M059J (cell line): ENCODE results near the gene RFPL2. TPM values are rescaled to one million over a fixed set of nuclear protein-coding genes. Genes with fewer than 3 reads are reported as not detected.
"Not testable (repeated sequence)": the region's sequence is repeated elsewhere in the genome, so short reads cannot be mapped to it uniquely, and the experiment has no call there.

Source experiments
- DNase-seq: peaks from one replicate; pipeline ENCODE4 v3.0.0-alpha.2; 2012; ENCODE audit warnings: low read depth
- total RNA-seq: library from RNA; depleted of rRNA; stranded (reverse); fragments of >200 nt; shearing (Covaris generic); gene quantifications from 2 replicates; pipeline ENCODE4 v1.2.3, GENCODE V29; 2014; rRNA removed

RFPL2 gene
- total RNA-seq, 1 experiment from 2014 or later: not detected

- no peak for DNase-seq
Observed at GRCh38 chr22:32164075-32164860, 40.6 kb downstream of the RFPL2 start.

DNA sequence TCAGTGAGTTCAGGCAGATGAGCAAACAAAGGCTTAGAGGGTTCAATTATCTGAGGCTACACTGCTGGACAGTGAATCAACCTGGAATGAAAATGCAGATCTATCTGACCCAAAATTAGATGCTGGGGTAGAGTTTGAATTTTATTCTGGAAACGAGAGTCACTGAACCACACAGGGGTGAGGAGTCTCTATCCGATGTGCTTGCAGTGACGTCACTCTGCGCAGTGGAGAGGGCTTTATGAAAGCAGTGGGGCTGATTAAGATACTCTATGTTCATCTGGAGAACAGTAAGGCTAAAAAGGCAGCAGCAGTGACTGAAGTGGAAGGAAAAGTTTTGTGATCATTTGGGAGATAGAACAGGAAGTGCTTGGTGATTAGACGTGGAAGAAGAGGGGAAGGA lies 44.5 kb downstream of the RFPL2 start:
- DNase-seq: not testable (repeated sequence)

- no peak for DNase-seq
Observed at GRCh38 chr22:32158712-32159533, 46.0 kb downstream of the RFPL2 start, which contains the start of gene C22orf42. Gene C22orf42 (minus strand): TSS chr22:32159303. CDS start chr22:32159215, 88 bp downstream.

GRCh38 chr22:32157632-32158031 lies 47.2 kb downstream of the RFPL2 start:
- DNase-seq: not testable (repeated sequence)

GRCh38 chr22:32154727-32155126 lies 50.1 kb downstream of the RFPL2 start:
- not testable (repeated sequence) for DNase-seq

DNA sequence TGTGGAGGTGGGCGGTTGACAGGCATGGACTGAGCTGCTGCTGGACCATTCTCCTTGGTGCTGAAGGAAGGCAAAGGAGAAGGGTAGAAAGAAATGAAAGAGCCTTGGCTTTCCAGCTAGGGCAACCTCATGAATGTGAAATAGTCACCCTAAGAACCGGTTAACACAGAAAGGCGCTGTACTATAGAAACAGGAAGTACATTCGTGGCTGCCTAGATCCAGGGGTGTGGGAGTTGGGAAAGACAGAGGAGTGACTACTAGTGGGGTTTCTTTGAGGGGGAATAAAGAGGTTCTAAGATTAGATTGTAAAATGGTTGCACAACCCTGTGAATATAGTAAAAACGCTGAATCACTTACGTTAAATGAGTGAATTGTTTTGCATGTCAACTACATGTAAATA lies 53.2 kb downstream of the RFPL2 start:
- not testable (repeated sequence) for DNase-seq

- not testable (repeated sequence) for DNase-seq
Observed at GRCh38 chr22:32150647-32151046, 54.2 kb downstream of the RFPL2 start.

GRCh38 chr22:32148372-32148771 lies 56.5 kb downstream of the RFPL2 start:
- DNase-seq: not testable (repeated sequence)

- not testable (repeated sequence) for DNase-seq
Observed at GRCh38 chr22:32147128-32147527, 57.7 kb downstream of the RFPL2 start.

DNA sequence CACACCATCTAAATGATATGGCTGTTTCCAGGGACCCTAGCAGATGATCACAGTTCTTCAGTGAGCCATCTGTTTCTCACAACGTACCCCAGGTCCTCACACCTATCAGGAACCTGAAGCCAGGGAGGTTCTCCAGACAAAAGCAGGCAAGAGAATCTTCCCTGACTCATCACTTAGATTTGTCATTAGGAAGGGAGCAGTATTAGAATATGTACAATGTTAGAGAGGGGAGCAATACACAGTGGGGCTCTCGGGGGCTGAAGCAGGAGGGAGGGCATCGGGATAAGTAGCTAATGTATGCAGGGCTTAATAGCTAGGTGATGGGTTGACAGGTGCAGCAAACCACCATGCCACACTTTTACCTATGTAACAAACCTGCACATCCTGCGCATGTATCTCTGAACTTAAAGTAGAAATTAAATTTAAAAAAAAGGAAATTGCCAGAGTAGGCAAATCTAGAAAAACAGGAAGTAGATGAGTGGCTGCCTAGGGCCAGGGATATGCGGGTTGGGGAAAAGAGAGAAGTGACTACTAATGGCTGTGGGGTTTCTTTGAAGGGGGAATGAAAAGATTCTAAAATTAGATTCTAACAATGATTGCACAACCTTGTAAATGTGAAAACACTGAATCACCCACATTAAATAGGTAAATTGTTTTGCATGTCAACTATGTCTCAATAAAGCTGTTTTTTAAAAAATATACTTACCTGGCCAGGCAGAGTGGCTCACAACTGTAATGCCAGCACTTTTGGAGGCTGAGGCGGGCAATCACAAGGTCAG lies 60.2 kb downstream of the RFPL2 start:
- peak; percentile 10 for DNase-seq

DNA sequence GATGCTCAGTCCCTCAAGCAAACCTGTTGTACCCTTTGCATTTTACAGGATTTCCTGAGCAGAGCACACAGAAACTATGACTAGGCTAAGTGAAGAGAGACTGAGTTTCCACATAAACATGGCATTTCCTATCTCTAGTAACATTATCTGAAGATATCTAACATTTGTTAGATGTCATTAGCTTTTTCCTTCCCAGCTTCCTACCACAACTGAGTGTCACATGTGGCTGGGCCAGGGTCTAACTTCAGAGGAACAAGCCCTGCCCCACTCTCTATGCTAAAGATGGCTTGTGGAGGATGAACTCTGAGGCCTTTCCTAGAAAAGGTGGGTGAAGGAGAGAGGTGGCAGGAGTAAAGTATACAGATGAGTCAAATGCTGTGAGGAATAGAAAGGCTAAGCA lies 62.3 kb downstream of the RFPL2 start:
- DNase-seq: no peak

DNA sequence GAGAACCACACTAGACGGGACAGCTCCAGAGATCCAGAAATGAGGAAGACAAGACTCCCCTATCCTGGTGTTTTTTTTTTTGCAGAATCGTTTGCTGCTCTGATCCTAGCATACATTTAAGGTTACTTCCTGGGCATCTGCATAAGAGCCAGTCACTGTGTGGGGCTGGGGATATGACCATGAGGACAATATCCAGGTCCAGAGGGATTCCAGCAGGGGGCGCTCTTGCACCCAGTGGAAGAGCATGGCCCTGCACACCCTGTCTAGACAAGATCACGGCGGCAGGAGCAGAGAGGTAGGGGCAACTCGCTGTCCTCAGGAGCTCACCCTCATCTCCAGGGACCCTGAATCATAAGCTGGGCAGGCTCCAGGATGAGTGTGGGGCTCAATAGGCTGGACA lies 64.2 kb downstream of the RFPL2 start:
- DNase-seq: not testable (repeated sequence)

Other genes with a start within 250 kb of the RFPL2 start
- gene SLC5A1, start 161.8 kb downstream of the RFPL2 start, total RNA-seq: not detected in 2 replicates
- gene C22orf42, start 45.8 kb downstream of the RFPL2 start, total RNA-seq: not detected in 2 replicates
- not detected in 2 replicates for gene SLC5A4, start 50.3 kb upstream of the RFPL2 start, total RNA-seq
- gene RFPL3, start 152.8 kb upstream of the RFPL2 start, total RNA-seq: not detected in 2 replicates
- 86.3 and 93.2 TPM in 2 replicates for gene RTCB, start 207.2 kb upstream of the RFPL2 start, total RNA-seq